HCT116 (cell line): ENCODE results near the gene APOB. TPM values are rescaled to one million over a fixed set of nuclear protein-coding genes. Genes with fewer than 3 reads are reported as not detected.

Experiments used
- ATAC-seq: fragments of 200-7000 bp; cut with Tn5 transposase; 2 replicates; pipeline ENCODE4 v1.9.1; 2020; ENCODE audit warnings: mild to moderate bottlenecking, moderate library complexity
- BruUV-seq: library from RNA; stranded (reverse); fragments of 400-500 nt; replicated peaks from 2 replicates; lab custom pipeline; 2021; lab: Mats Ljungman, UMichigan
- CTCF ChIA-PET: fragments of 300-600 bp; sonication (Branson Sonifier 250); formaldehyde crosslinking; loops from one replicate; lab custom pipeline; 2021; ENCODE audit warnings: antibody characterized with exemption; lab: Charles Lee
- POLR2A ChIA-PET: fragments of 300-600, 350-600 bp; sonication (Branson Sonifier 250); formaldehyde crosslinking; loops from one replicate; lab custom pipeline; 2021; ENCODE audit warnings: antibody characterized with exemption; lab: Charles Lee
- RAD21 ChIA-PET, 2 experiments: fragments of 300-600 bp; sonication (Branson Sonifier 250); formaldehyde crosslinking; loops; one replicate each; lab custom pipeline; 2023; ENCODE audit warnings: low total read pairs in 2 of 2; ENCODE audit not compliant: uncharacterized antibody in 2 of 2, unreplicated experiment in 2 of 2, low non-redundant PET in 1 of 2; lab: Charles Lee
- DNase-seq: peaks from one replicate; pipeline ENCODE4 v3.0.0-alpha.2; 2010; ENCODE audit warnings: low read depth, low spot score
- H2AFZ ChIP-seq: fragments of 200-600 bp; shearing (Covaris generic), sonication (generic); 2 replicates; pipeline ENCODE4 v1.6.1; 2017; ENCODE audit warnings: low read depth, mixed run types, mixed read lengths, antibody characterized with exemption, low read length; ENCODE audit not compliant: poor library complexity, severe bottlenecking
- H3K27ac ChIP-seq: 2 replicates; pipeline ENCODE4 v1.5.1; 2012; ENCODE audit warnings: low read depth, low read length
- H3K27me3 ChIP-seq: fragments of 200-600 bp; sonication (generic); 2 replicates; pipeline ENCODE4 v1.6.1; 2016; ENCODE audit warnings: mixed run types, low read length, mixed read lengths; ENCODE audit not compliant: insufficient read depth
- H3K36me3 ChIP-seq, 2 experiments: fragments of 200-500 bp in 1 of 2; fragments of 200-600 bp in 1 of 2; sonication (Bioruptor generic) in 1 of 2; sonication (generic) in 1 of 2; 2 replicates each; pipeline versions ENCODE4 v1.5.1 to v1.6.1; 2014 to 2016; ENCODE audit warnings: low read length in 2 of 2, inconsistent platforms in 1 of 2, mixed read lengths in 1 of 2, mixed run types in 1 of 2; ENCODE audit not compliant: insufficient read depth in 2 of 2, control insufficient read depth in 1 of 2
- H3K4me1 ChIP-seq, 2 experiments: fragments of 200-600 bp in 1 of 2; sonication (generic) in 1 of 2; 2 replicates each; pipeline versions ENCODE4 v1.5.1 to v1.6.1; 2012 to 2017; ENCODE audit warnings: low read length in 2 of 2, inconsistent platforms in 1 of 2, mild to moderate bottlenecking in 1 of 2, mixed read lengths in 1 of 2, mixed run types in 1 of 2, moderate library complexity in 1 of 2; ENCODE audit not compliant: insufficient read depth in 2 of 2, control insufficient read depth in 1 of 2
- H3K4me2 ChIP-seq: fragments of 200-600 bp; sonication (generic); 2 replicates; pipeline ENCODE4 v1.6.1; 2017; ENCODE audit warnings: mixed run types, low read length, mixed read lengths
- H3K4me3 ChIP-seq, 2 experiments: fragments of 200-600 bp in 1 of 2; sonication (generic) in 1 of 2; replicated peaks in 1 of 2; 2 replicates each; pipeline ENCODE4 v1.5.1; 2011 to 2016; ENCODE audit warnings: low read length in 2 of 2, control low read depth in 1 of 2, low read depth in 1 of 2, mild to moderate bottlenecking in 1 of 2, mixed read lengths in 1 of 2, mixed run types in 1 of 2
- H3K79me2 ChIP-seq: fragments of 200-600 bp; sonication (generic); 2 replicates; pipeline ENCODE4 v1.6.1; 2017; ENCODE audit warnings: mild to moderate bottlenecking, mixed run types, low read length, moderate library complexity, mixed read lengths; ENCODE audit not compliant: insufficient read depth
- H3K9ac ChIP-seq: fragments of 200-600 bp; sonication (generic); 2 replicates; pipeline ENCODE4 v1.6.1; 2016; ENCODE audit warnings: low read length, mixed read lengths
- H3K9me2 ChIP-seq: fragments of 200-600 bp; sonication (generic), shearing (Covaris generic); 2 replicates; pipeline ENCODE4 v1.6.1; 2017; ENCODE audit warnings: mixed run types, mild to moderate bottlenecking, moderate library complexity; ENCODE audit not compliant: insufficient read depth
- H3K9me3 ChIP-seq, 2 experiments: fragments of 200-500 bp in 1 of 2; fragments of 200-600 bp in 1 of 2; sonication (Bioruptor generic) in 1 of 2; sonication (generic) in 1 of 2; 2 replicates each; pipeline ENCODE4 v1.6.1; 2014 to 2017; ENCODE audit warnings: low read length in 2 of 2, mixed read lengths in 2 of 2, inconsistent platforms in 1 of 2, low read depth in 1 of 2, mild to moderate bottlenecking in 1 of 2, mixed run types in 1 of 2, moderate library complexity in 1 of 2; ENCODE audit not compliant: control insufficient read depth in 1 of 2, insufficient read depth in 1 of 2
- H4K20me1 ChIP-seq: fragments of 200-600 bp; sonication (generic), shearing (Covaris generic); 2 replicates; pipeline ENCODE4 v1.6.1; 2017; ENCODE audit warnings: mixed run types, mild to moderate bottlenecking, moderate library complexity; ENCODE audit not compliant: insufficient read depth
- CEBPB ChIP-seq: IDR thresholded peaks from 2 replicates; pipeline ENCODE4 v1.6.1; 2012; ENCODE audit warnings: low read depth
- EGR1 ChIP-seq: IDR thresholded peaks from 2 replicates; pipeline ENCODE4 v1.6.1; 2012; ENCODE audit warnings: low read depth
- JUND ChIP-seq: IDR thresholded peaks from 2 replicates; pipeline ENCODE4 v1.6.1; 2012
- MAX ChIP-seq: IDR thresholded peaks from 2 replicates; pipeline ENCODE4 v1.6.1; 2012
- RAD21 ChIP-seq: IDR thresholded peaks from 2 replicates; pipeline ENCODE4 v1.6.1; 2012; ENCODE audit warnings: low read depth, mild to moderate bottlenecking
- SIN3A ChIP-seq: IDR thresholded peaks from 2 replicates; pipeline ENCODE4 v1.6.1; 2012; ENCODE audit warnings: low read depth
- TCF7L2 ChIP-seq: IDR thresholded peaks from 2 replicates; pipeline ENCODE4 v1.7.0; 2011; ENCODE audit warnings: borderline replicate concordance, inconsistent platforms; ENCODE audit not compliant: insufficient read depth, insufficient read length; ENCODE audit errors: extremely low read depth
- ZFX ChIP-seq: fragments of 450-650 bp; IDR thresholded peaks from 2 replicates; pipeline ENCODE4 v1.6.1; 2017
- intact Hi-C: fragments of 100-400 bp; cut with micrococcal nuclease; formaldehyde crosslinking; loops from 2 replicates; pipeline ENCODE4 v1.10.0; 2022
- total RNA-seq: library from RNA; stranded (reverse); gene quantifications from one replicate; pipeline ENCODE4 v1.2.1, GENCODE V29; 2021; ENCODE audit not compliant: unreplicated experiment
- TF ChIP-seq, protein P1 (sequence below), 3 experiments: fragments of 200-600 bp in 1 of 3; sonication (generic) in 1 of 3; IDR thresholded peaks in 2 of 3; conservative IDR thresholded peaks in 1 of 3; 2 replicates each; pipeline ENCODE4 v1.5.1; 2012 to 2017; ENCODE audit warnings: low read depth in 2 of 3, low read length in 2 of 3, antibody characterized with exemption in 1 of 3, borderline replicate concordance in 1 of 3, control low read depth in 1 of 3, mild to moderate bottlenecking in 1 of 3, mixed read lengths in 1 of 3, mixed run types in 1 of 3, moderate library complexity in 1 of 3; ENCODE audit not compliant: insufficient read depth in 1 of 3
- TF ChIP-seq, protein P2 (sequence below): IDR thresholded peaks from 2 replicates; pipeline ENCODE4 v1.6.1; 2012; ENCODE audit warnings: low read depth

Gene APOB
- total RNA-seq, 1 experiment from 2014 or later = 1.6 TPM

DNA sequence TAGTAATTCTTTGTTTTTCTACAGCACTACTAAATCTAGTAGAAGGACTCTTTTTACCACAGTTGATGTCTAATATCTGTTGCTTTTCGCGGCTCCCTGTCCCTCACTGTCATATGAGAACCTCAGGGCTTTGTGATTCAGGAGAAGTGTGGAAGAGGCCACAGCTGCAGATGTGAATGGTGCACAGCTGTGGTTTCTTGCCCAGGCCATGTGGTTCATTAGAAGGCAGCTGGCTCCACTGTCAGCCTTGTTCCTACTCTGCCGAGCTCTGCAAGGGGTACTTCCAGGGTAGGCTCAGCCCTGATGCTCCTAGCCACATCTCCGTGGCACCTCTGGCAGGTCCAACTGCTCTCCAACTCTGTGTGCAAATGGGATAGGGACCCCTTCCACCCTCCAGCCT lies 83.9 kb downstream of the APOB start:
- TF ChIP-seq ZFX (no peak), RAD21 (no peak), EGR1 (no peak), JUND (no peak), SIN3A (no peak), MAX (no peak), CEBPB (no peak), TCF7L2 (no peak)
- TF ChIP-seq, protein P1, sequence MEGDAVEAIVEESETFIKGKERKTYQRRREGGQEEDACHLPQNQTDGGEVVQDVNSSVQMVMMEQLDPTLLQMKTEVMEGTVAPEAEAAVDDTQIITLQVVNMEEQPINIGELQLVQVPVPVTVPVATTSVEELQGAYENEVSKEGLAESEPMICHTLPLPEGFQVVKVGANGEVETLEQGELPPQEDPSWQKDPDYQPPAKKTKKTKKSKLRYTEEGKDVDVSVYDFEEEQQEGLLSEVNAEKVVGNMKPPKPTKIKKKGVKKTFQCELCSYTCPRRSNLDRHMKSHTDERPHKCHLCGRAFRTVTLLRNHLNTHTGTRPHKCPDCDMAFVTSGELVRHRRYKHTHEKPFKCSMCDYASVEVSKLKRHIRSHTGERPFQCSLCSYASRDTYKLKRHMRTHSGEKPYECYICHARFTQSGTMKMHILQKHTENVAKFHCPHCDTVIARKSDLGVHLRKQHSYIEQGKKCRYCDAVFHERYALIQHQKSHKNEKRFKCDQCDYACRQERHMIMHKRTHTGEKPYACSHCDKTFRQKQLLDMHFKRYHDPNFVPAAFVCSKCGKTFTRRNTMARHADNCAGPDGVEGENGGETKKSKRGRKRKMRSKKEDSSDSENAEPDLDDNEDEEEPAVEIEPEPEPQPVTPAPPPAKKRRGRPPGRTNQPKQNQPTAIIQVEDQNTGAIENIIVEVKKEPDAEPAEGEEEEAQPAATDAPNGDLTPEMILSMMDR (IDR thresholded peaks at IDR 0.05 in 2 of 3, conservative IDR thresholded peaks at IDR 0.05 in 1 of 3; ENCODE audit: borderline replicate concordance in 1 of 3, insufficient read depth in 1 of 3, low read depth in 2 of 3, low read length in 2 of 3) = no peak
- TF ChIP-seq, protein P2, sequence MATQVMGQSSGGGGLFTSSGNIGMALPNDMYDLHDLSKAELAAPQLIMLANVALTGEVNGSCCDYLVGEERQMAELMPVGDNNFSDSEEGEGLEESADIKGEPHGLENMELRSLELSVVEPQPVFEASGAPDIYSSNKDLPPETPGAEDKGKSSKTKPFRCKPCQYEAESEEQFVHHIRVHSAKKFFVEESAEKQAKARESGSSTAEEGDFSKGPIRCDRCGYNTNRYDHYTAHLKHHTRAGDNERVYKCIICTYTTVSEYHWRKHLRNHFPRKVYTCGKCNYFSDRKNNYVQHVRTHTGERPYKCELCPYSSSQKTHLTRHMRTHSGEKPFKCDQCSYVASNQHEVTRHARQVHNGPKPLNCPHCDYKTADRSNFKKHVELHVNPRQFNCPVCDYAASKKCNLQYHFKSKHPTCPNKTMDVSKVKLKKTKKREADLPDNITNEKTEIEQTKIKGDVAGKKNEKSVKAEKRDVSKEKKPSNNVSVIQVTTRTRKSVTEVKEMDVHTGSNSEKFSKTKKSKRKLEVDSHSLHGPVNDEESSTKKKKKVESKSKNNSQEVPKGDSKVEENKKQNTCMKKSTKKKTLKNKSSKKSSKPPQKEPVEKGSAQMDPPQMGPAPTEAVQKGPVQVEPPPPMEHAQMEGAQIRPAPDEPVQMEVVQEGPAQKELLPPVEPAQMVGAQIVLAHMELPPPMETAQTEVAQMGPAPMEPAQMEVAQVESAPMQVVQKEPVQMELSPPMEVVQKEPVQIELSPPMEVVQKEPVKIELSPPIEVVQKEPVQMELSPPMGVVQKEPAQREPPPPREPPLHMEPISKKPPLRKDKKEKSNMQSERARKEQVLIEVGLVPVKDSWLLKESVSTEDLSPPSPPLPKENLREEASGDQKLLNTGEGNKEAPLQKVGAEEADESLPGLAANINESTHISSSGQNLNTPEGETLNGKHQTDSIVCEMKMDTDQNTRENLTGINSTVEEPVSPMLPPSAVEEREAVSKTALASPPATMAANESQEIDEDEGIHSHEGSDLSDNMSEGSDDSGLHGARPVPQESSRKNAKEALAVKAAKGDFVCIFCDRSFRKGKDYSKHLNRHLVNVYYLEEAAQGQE = no peak
- H4K20me1 ChIP-seq = no peaks in the 10 kb centered on the region
- H3K79me2 ChIP-seq = no peaks in the 10 kb centered on the region
- peaks cover 37% of the 10 kb centered on the region for H3K27me3 ChIP-seq
- H3K4me3 ChIP-seq = no peak overlapping the region
- intact Hi-C loops = no loop called here
- ChIA-PET POLR2A (no interaction called here), CTCF (interaction anchor here (0.8 to 4.7 kb wide), 2 partner anchors 173 to 298 kb away, joined by 3 to 66 read pairs; no protein-coding TSS in a partner anchor), RAD21 (no interaction called here)
- no peaks in the 10 kb centered on the region for H3K9me3 ChIP-seq
- H3K4me2 ChIP-seq = no peak overlapping the region
- H3K4me1 ChIP-seq = no peaks in the 10 kb centered on the region
- DNase-seq = no peak
- H3K9ac ChIP-seq = no peak overlapping the region
- BruUV-seq = no TSS peak
- no peak overlapping the region for H3K27ac ChIP-seq
- no peaks in the 10 kb centered on the region for H3K9me2 ChIP-seq
- ATAC-seq = no peak
- no peaks in the 10 kb centered on the region for H3K36me3 ChIP-seq
- H2AFZ ChIP-seq = no peak overlapping the region
